Right lobe of liver (tissue), 4 donors: ENCODE results near the gene SYNM.
A peak's percentile ranks its signal among the peaks of the same experiment; 100 is the strongest.

ENCODE experiments used
- POLR2A ChIP-seq: fragments of 450-650 bp; IDR thresholded peaks from one replicate; pipeline ENCODE4 v1.6.1; 2017; ENCODE audit warnings: antibody characterized with exemption, mild to moderate bottlenecking
- TF ChIP-seq, protein P1 (sequence below), 4 donors: fragments of 200-600 bp in 3 of 4; fragments of 450-650 bp in 1 of 4; IDR thresholded peaks; one replicate each; pipeline versions ENCODE4 v1.5.1 to v1.8.0; 2016 to 2022; ENCODE audit warnings: antibody characterized with exemption in 4 of 4, mild to moderate bottlenecking in 2 of 4
- donor health status: DM: no; HTN: no; CAD: no.
- donor health status: DM: no; HTN: no; CAD: no.
- donor health status: DM: no; HTN: yes; CAD: no.

DNA sequence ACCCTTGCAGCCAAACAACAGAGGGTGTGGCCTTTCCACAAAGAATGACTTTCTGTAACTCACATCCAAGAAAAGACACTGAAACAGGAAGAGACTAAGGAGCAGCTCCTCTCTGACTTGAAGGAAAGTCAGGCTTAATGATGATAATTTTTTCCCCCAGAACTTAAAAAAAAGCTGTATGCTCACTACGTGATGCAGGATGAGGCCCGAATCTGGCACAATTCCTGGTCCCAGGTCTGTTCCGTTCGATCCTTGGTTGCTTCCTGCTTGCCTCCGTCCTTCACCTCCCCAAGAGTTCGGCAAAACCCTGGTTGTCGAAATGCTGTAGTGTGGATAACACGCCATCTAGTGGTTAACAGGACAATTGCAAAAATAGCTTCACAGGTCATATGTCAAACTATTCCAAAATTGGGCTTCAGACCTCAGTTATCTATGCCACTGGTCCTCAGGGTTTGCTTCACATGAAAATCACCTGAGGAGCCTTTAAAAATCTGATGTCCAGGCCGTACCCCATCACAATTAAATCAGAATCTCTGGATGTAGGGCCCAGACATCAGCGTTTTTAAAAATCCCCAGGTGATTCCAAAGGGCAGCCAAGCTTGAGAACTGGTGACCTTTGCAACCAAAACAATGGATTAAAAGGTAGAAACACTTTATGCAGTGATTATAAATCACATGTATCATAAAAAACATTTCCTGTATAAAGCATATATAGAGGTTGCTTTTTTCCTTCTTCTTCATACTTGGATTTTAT is 28.1 kb upstream of the SYNM start:
- TF ChIP-seq, protein P1, sequence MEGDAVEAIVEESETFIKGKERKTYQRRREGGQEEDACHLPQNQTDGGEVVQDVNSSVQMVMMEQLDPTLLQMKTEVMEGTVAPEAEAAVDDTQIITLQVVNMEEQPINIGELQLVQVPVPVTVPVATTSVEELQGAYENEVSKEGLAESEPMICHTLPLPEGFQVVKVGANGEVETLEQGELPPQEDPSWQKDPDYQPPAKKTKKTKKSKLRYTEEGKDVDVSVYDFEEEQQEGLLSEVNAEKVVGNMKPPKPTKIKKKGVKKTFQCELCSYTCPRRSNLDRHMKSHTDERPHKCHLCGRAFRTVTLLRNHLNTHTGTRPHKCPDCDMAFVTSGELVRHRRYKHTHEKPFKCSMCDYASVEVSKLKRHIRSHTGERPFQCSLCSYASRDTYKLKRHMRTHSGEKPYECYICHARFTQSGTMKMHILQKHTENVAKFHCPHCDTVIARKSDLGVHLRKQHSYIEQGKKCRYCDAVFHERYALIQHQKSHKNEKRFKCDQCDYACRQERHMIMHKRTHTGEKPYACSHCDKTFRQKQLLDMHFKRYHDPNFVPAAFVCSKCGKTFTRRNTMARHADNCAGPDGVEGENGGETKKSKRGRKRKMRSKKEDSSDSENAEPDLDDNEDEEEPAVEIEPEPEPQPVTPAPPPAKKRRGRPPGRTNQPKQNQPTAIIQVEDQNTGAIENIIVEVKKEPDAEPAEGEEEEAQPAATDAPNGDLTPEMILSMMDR (IDR thresholded peaks at IDR 0.05), result peak; percentile 84 to 91 (median 89)
- TF ChIP-seq POLR2A, result no peak
